GM20431 (cell line): ENCODE measurements around the gene ITGB1BP2.
"Not testable (repeated sequence)": the region's sequence is repeated elsewhere in the genome, so short reads cannot be mapped to it uniquely, and the experiment has no call there.

Experiments used
- in situ Hi-C: fragments of 300-500 bp; cut with MseI, MboI; formaldehyde crosslinking; loops from one replicate; pipeline ENCODE4 v1.15.0; 2020; ENCODE audit warnings: low sequenced_read_pairs; ENCODE audit not compliant: unreplicated experiment

ITGB1BP2 gene

DNA sequence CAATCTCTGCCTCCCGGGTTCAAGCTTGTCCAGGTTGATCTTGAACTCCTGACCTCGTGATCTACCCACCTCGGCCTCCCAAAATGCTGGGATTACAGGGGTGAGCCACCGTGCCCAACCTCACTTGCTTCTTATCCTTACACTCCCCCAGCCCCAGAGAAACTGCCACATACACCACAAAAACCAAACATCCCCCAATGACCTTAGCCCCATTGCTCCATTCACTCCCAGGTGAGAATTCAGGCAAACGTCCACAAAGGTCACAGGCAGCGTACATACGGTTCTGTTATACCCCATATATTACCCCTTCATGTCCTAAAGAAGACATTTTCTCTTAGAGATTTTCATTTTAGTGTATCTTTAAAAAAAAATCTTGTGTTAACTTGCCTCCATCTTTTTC, 1.1 kb upstream of the ITGB1BP2 start:
- in situ Hi-C loops: not testable (repeated sequence)

DNA sequence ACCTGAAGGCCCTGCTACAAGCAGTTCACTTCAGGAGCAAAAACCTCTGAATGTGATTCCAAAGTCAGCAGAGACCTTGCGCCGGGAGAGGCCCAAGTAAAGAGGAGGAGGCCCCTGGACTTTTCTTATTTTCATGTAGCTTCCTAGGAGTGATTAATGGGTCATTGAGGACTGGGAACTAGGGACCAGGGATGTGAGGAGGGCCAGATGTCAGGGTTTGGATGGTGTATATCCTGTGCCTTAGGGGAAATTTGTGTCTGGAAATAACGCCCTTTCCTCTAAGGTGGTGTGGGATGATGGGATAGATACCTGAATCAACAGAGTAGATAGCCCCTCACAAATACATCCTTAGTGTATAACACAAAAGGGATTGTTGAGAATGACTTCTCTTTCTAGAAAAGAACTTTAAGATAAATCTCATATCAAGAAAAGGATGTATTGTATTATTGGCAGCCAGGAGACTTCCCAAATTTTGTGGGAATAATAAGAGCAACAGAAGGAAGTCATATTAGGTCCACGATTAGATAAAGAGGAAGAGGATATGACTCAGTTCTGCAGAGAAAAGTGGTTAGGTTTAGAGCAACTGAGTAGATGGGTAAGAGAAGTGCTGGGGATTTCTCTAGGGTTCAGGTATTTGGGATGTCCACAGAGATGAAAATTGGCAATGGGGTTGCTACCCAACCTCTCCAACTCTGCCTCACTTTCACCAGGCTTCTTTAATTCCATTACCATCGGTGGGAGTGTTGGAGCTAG, 1.1 kb downstream of the ITGB1BP2 start:
- in situ Hi-C loops: no loop called here

DNA sequence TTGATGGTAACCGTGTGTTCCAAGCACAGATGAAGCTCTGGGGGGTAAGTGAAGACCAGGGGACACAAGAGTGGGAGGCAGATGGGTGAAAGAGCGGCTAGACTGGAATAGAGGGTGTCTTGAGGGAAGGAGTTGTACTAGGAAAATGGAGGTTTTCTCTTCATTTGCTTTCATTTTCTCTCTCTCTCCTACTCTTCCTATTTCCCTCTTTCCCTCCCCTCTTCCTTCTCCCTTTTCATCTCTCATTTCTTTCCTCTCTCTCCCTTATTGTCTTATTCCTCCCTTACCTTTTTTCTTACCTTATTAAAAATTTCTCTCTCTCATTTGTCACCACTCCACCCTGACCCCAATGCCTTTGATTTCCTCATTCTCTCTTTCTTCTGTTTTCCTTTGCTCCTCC, 3.0 kb downstream of the ITGB1BP2 start:
- in situ Hi-C loops: no loop called here

DNA sequence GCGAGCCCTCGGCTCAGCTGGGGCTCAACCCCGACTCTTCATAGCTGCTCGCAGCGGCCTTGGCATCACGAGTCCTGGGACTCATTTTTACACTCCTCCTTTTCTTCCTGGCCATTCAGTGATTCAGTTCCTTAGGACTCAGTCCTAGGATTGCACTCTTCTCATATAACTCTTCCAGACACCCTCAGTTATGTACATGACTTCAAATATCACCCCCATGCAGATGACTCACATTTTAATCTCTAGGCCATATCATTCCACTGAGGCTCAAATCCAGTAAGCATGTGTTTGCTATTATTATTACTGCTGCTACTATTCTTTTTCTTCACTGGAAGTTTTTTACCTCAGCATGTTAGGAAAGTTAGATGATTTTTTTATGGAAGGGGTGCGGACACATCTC, 14.4 kb downstream of the ITGB1BP2 start:
- in situ Hi-C loops: no loop called here

DNA sequence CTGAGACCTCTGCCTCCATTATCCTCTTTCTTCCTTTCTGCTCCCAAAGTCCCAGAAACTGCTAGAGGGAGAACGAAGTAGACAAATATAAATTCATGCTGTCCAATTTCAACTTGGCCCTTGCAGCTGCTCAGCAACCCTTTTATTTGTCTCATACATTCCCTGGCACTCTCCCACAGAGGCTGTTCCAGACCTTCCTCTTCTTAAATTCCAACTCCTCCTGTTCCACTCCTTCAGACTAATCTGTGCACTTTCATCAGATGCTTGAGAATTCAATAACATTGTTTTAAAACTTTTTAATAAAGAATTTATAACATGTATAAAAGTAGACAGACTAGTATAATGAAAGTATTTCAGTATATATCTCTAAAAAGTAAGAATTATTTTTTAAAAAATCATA, 15.4 kb downstream of the ITGB1BP2 start:
- in situ Hi-C loops: not testable (repeated sequence)

DNA sequence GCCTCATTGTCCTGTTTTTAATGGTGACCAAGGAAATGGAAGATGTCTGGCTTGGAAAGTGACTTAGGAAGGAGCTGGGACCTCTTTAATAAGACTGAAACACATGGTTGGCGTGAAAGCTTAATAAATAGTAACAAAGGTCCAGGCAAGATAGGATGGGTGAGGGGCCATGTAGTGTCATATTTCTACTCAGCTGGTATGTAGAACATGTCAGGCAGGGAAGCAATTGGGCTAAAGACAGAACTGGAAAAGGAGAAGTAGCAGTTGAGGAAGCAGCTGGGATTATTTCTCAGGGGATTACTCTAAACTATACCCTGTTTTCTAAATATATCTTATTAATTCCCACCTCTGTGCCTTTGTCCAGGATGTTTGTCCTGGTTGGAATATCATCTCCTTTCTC, 18.6 kb downstream of the ITGB1BP2 start:
- in situ Hi-C loops: no loop called here

DNA sequence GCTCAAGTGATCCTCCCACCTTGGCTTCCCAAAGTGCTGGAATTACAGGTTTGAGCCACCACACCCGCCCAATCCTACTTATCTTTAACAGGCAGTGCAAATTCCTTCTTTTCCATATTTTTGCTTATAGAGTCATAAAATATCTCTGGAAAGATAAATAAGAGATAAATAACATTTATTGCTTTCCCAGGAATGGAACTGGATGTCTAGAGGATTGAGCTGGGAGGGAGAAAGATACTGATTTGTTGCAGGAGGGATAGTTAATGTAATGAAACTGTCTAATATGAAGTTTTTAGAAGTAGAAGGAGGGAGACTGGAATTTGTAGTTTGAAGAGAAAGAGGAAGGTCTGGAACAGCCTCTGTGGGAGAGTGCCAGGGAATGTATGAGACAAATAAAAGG, 20.2 kb downstream of the ITGB1BP2 start:
- in situ Hi-C loops: no loop called here

DNA sequence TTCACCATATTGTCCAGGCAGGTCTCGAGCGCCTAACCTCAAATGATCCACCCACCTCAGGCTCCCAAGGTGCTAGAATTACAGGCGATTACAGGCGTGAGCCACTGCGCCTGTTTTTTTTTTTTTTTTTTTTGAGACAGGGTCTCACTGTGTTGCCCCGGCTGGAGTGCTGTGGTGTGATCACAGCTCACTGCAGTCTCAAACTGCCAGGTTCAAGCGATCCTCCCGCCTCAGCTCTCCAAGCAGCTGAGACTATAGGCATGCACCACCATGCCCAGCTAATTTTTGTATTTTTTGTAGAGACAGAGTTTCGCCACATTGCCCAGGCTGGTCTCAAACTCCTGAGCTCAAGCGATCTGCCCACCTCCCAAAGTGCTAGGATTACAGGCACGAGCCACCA, 22.9 kb downstream of the ITGB1BP2 start:
- in situ Hi-C loops: not testable (repeated sequence)

DNA sequence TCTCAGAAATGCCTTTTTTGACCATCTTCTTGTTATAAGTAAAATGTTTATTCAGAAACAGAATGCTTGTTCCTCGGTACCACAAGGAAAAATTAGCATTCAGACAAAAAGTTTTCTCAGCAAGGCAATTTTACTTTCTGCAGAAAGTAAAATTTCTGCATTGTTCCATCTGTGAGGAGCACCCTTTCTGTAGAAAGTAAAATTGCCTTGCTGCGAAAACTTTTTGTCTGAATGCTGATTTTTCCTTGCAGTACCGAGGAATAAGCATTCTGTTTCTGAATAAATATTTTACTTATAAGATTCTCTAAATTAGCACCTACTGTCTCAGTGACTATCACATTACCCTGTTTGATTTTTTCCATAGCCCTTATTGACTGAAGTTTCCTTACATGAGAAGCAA, 24.8 kb downstream of the ITGB1BP2 start:
- in situ Hi-C loops: no loop called here

DNA sequence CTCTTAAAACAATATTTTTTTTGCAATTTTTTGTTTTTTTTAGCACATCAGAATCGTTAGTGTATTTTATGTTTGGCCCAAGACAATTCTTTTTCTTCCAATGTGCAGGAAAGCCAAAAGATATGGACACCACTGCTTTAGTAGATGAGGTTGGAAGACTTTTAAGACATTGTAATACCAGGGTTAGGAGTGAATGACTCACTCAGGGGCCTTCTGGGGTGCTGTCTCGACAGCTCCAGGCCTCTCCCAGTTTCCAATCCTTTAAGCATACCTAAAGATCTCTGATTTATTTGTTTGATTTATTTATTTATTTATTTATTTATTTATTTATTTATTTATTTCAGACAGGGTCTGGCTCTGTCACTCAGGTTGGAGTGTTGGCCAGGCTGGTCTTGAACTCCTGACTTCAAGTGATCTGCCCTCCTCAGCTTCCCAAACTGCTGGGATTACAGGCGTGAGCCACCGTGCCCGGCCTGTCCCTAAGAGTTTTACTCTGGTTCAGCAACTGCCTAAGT, 47.7 kb downstream of the ITGB1BP2 start:
- in situ Hi-C loops: not testable (repeated sequence)

DNA sequence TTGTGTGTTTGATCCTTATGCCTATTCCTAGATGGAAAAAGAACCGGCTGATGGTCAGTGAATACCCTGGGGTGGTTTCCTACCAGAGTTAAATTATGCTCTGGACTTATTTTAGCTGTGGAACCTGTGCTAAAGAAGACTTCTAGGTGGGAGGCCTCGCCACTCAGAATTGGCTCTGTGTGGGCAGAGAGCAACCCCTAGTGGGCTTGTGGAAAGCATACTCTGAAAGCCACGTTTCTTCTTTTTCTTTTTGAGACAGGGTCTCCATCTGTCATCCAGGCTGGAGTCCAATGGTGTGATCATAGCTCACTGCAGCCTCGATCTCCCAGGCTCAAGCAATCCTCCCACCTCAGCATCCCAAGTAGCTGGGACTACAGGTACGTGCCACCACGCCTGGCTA, 48.3 kb downstream of the ITGB1BP2 start:
- in situ Hi-C loops: not testable (repeated sequence)

DNA sequence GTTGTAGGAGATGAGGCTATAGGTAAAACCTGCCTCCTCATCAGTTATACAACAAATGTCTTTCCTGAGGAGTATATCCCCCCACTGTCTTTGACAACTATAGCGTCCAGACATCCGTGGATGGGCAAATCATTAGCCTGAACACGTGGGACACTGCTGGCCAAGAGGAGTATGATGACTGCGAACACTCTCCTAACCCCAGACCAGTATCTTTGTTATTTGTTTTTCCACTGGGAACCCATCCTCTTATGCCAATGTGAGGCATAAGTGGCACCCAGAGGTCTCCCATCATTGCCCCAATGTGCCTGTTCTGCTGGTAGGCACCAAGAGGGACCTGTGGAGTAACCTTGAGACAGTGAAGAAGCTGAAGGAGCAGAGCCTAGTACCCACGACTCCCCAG, 50.9 kb downstream of the ITGB1BP2 start:
- in situ Hi-C loops: not testable (repeated sequence)
